ENCODE measurements around the gene TMEM126B. TPM values are rescaled to one million over a fixed set of nuclear protein-coding genes. Genes with fewer than 3 reads are reported as not detected.

Gene TMEM126B
- total and polyA plus RNA-seq, 2 of the 13 experiments (the other 11 are each of a cell fraction or from before 2014, with no cell fraction given): 33.6 to 54.8 TPM

DNA sequence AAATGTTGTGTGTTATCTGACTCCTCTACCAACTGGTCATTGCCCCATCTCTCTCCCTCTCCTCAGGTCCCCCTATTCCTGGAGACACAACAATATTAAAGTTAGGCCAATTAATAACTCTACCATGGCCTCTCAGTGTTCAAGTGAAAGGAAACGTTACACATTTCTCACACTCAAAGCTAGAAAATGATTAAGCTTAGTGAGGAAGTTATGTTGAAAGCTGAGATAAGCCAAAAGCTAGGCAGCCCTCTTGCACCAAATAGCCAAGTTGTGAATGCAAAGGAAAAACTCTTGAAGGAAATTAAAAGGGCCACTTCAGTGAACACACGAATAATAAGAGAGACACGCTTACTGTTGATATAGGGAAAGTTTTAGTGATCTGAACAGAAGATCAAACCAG is 8.1 kb upstream of the TMEM126B start:
- no peaks in the 10 kb centered on the region for H3K27me3 ChIP-seq (ENCODE audit: control insufficient read depth in 1 of 2, insufficient read depth in 2 of 2, low read length in 2 of 2)
- H4K20me1 ChIP-seq (ENCODE audit: insufficient read depth, low read length): no peaks in the 10 kb centered on the region
- H3K4me3 ChIP-seq (replicated peaks in 1 of 3; ENCODE audit: insufficient read depth in 1 of 3, low read depth in 2 of 3, low read length in 3 of 3): no peak overlapping the region
- WGBS (ENCODE audit: low lambda C conversion rate): 57% methylated on average over 3 of the region's 3 CpGs
- no peaks in the 10 kb centered on the region for H3K36me3 ChIP-seq (replicated peaks in 1 of 2; ENCODE audit: control insufficient read depth in 1 of 2, insufficient read depth in 2 of 2, low read length in 2 of 2)
- no peak for TF ChIP-seq HNF4G (IDR thresholded peaks at IDR 0.05; ENCODE audit: borderline replicate concordance, low read depth, low read length)
- no peak for TF ChIP-seq HNF4G (CRISPR knock-in tag; IDR thresholded peaks at IDR 0.05; ENCODE audit: borderline replicate concordance, low read depth)
- TF ChIP-seq ZNF264 (CRISPR knock-in tag; IDR thresholded peaks at IDR 0.05): no peak
- TF ChIP-seq SAFB2 (CRISPR knock-in tag; IDR thresholded peaks at IDR 0.05; ENCODE audit: borderline replicate concordance, low read depth): no peak
- TF ChIP-seq RARG (CRISPR knock-in tag; IDR thresholded peaks at IDR 0.05; ENCODE audit: low read depth): no peak
- no peak for TF ChIP-seq ZFP36 (IDR thresholded peaks at IDR 0.05; ENCODE audit: borderline replicate concordance, low read depth, low read length, partially characterized antibody)
- TF ChIP-seq ATF7-NPFF (CRISPR knock-in tag; IDR thresholded peaks at IDR 0.05; ENCODE audit: low read depth): no peak
- no peak for TF ChIP-seq FOSL1 (CRISPR knock-in tag; IDR thresholded peaks at IDR 0.05; ENCODE audit: borderline replicate concordance)
- TF ChIP-seq, protein P1, sequence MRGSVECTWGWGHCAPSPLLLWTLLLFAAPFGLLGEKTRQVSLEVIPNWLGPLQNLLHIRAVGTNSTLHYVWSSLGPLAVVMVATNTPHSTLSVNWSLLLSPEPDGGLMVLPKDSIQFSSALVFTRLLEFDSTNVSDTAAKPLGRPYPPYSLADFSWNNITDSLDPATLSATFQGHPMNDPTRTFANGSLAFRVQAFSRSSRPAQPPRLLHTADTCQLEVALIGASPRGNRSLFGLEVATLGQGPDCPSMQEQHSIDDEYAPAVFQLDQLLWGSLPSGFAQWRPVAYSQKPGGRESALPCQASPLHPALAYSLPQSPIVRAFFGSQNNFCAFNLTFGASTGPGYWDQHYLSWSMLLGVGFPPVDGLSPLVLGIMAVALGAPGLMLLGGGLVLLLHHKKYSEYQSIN (CRISPR knock-in tag; IDR thresholded peaks at IDR 0.05; ENCODE audit: borderline replicate concordance): no peak
- H2AFZ ChIP-seq (ENCODE audit: low read length): no peak overlapping the region
- no TSS peak for BruUV-seq (replicated peaks)
- no peak for ATAC-seq
- no peak for FAIRE-seq
- no peaks in the 10 kb centered on the region for H3K9me3 ChIP-seq (ENCODE audit: low read length)
- H3K4me1 ChIP-seq (ENCODE audit: insufficient read depth, low read length): peaks cover 22% of the 10 kb centered on the region
- no peak overlapping the region for H3K4me2 ChIP-seq (ENCODE audit: low read depth, low read length)
- no peak overlapping the region for H3K27ac ChIP-seq (ENCODE audit: extremely low read length, insufficient read depth, low read length)
- POLR2A ChIA-PET: interaction anchor here (1.1 kb wide), 1 partner anchor 27 kb away, joined by 3 read pairs; the partner anchor contains the start of gene TMEM126A
- in situ Hi-C loops (cut with HindIII; ENCODE audit: extremely low pct_ligation_motif_present, low pct_unique_long_range_greater_than_20kb): no loop called here
- CTCF ChIA-PET (ENCODE audit: low intra/inter-chr PET ratio, low total read pairs): no interaction called here
- DNase-seq (ENCODE audit: low spot score): no peak
- intact Hi-C loops (cut with micrococcal nuclease; ENCODE audit: unreplicated experiment): loop anchor here (10.0 kb wide), 1 partner anchor 445 kb away; the partner anchor contains the start of gene PICALM
- H3K9ac ChIP-seq (ENCODE audit: insufficient read depth, low read depth, low read length): no peak overlapping the region
- no peaks in the 10 kb centered on the region for H3K79me2 ChIP-seq (ENCODE audit: insufficient read depth, low read length)
